HG02970 (cell line): ENCODE measurements around the gene PANX3.
"Not testable (repeated sequence)": the region's sequence is repeated elsewhere in the genome, so short reads cannot be mapped to it uniquely, and the experiment has no call there.

Source experiments
- ATAC-seq: cut with Tn5 transposase; IDR thresholded peaks from one replicate; pipeline ENCODE4 v1.9.1; 2021; ENCODE audit warnings: mild to moderate bottlenecking, moderate library complexity, moderate number of reproducible peaks; ENCODE audit not compliant: unreplicated experiment, low FRiP score

Gene PANX3, protein sequence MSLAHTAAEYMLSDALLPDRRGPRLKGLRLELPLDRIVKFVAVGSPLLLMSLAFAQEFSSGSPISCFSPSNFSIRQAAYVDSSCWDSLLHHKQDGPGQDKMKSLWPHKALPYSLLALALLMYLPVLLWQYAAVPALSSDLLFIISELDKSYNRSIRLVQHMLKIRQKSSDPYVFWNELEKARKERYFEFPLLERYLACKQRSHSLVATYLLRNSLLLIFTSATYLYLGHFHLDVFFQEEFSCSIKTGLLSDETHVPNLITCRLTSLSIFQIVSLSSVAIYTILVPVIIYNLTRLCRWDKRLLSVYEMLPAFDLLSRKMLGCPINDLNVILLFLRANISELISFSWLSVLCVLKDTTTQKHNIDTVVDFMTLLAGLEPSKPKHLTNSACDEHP

DNA sequence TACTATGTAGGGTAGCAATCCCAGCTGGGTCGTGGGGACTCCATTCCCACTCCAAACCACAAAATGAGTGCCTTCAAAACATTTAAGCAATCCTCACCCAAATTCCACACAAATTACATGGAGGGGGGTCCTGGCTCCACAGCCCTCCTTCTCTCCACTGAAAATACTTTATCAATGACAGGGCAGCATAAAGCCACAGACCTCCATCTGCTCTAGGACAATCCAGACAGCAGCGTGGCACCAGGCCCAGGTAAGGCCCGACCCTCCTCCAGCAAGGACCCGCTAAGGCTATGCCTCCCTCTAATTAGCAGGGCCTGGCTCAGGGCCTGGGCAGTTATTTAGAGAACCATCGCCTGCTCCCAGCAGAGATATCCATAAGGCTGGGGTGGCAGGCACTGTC, at the start of gene PANX3:
TSS of gene PANX3 (plus strand) at position 365 of the 400 bp plus-strand sequence. CDS start 129 bp downstream, outside the sequence.
- no peak for ATAC-seq

GRCh38 chr11:124569697-124570096, 41.5 kb upstream of the PANX3 start, which contains the start of gene OR8A1:
Gene OR8A1, plus strand, starts transcription at chr11:124569997. Its CDS starts 123 bp downstream, at chr11:124570120.
- no peak for ATAC-seq

DNA sequence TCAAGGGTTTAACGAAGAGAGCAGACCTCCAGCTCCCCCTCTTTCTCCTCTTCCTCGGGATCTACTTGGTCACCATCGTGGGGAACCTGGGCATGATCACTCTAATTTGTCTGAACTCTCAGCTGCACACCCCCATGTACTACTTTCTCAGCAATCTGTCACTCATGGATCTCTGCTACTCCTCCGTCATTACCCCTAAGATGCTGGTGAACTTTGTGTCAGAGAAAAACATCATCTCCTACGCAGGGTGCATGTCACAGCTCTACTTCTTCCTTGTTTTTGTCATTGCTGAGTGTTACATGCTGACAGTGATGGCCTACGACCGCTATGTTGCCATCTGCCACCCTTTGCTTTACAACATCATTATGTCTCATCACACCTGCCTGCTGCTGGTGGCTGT, 41.1 kb upstream of the PANX3 start:
- ATAC-seq, result no peak

- no peak for ATAC-seq
Measured at GRCh38 chr11:124577716-124578427, 33.4 kb upstream of the PANX3 start.

GRCh38 chr11:124578761-124579160, 32.5 kb upstream of the PANX3 start:
- no peak for ATAC-seq

GRCh38 chr11:124581817-124582216, 29.4 kb upstream of the PANX3 start:
- no peak for ATAC-seq

DNA sequence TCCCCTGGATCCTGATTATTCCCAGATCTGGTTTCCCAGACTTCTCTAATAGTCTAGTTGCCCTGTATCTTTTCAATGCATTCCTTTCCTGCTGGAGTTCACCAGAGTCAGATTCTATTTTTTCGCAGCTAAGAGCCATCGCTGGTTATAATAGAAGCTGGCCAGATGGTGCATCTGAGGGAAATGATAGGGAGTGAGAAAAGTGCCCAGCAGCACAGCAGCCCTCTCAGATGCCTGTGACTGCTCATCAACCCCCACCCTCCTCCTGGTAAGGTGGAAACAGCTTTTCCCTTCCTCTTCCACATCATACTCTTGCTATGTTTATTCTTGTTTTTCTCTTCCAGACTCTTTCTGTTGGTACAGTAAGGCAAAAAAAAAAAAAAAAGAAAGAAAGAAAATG, 28.7 kb upstream of the PANX3 start:
- no peak for ATAC-seq

- ATAC-seq, result no peak
Measured at GRCh38 chr11:124583781-124584180, 27.4 kb upstream of the PANX3 start.

DNA sequence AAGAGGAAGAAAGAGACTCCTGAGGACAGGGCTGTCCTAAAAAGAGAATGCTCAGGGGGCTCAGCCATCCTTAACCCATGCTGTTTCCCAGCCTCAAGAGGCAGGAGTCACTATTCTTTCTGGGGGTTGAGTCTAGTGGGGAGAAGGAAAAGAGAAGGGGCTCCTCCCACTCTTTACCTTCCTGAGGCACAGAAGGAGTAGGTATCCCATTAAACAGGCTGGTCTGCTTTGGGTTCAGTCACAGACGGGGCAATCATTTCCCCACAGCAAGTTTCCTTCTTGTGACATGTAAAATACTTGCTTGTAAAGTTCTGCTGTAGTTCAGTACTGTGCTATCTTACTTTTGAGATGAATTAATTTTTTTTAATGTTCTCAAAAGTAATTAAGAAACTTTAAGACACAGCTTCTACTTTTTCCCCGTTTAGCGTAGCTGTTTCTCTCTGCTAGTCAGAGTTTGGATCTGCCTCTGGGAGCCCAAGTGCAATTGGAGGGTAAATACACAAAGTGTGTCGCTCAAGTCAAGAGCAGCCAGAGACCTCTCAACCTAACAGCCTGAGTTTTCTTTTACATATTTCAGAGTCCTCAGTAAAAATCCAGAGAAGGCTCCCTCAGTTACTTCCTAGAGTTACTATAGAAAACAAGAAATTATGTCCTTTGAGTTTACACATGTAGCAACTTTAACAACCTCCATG, 26.4 kb upstream of the PANX3 start:
- ATAC-seq, result no peak

DNA sequence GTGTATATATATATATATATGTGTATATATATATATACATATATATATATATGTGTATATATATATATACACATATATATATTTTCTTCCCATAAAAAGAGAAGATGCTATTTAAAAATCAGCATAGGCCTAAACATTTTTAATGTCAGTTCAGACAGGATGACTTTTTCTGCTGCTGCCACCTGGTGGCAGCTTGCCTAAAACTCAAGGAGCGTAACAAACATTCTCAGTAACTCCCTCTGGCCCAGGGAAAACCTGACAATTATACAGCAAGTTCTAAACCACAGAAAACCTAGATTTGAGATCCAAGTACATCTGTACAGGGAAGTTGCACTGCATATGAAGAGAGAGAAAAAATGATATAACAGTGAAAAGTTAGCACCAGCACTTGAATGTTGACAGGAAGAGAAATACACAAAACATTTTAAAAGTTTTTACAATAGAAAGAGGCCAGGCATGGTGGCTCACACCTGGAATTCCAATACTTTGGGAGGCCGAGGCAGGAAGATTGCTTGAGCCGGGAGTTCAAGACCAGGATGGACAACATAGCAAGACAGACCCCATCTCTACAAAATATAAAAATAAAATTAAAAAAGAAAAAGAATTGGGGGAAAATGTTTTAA, 24.9 kb upstream of the PANX3 start:
- ATAC-seq, result peak; percentile 60

DNA sequence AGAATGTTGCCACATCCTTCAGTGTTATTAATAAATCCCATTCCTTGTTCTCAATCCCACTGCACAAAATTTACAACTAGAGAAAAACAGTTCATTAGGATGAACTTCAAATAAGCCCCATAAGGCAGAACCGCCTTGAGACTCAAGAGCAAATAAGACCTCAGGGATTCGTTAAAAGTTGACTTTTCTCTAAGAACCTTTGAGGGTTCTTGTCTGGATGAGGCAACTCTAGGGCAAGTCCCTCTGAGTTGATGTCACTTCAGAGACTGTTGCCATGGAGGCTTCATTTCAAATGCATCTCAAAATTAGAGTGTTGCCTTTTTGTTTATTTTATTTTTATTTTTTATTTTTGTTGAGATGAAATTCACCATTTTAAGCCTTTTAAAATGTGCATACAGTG, 19.8 kb upstream of the PANX3 start:
- ATAC-seq, result no peak

DNA sequence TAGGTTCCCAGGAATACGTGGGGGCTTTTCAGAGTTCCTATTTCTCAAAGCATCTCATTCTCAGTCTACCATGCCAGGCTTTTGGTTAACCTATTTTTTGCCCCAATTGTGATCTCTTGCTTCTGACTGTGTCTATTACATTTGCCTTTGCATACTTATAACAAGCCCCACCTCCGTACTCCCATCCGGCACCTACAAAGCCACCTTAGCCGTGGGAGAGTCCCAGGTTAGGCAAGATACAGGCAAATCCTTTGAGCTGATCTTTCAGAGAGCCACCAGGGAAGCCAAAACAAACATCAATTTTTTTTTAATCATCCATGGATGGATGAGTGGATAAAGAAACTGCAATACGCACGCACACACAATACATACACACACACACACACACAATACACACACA, 18.6 kb upstream of the PANX3 start:
- no peak for ATAC-seq

DNA sequence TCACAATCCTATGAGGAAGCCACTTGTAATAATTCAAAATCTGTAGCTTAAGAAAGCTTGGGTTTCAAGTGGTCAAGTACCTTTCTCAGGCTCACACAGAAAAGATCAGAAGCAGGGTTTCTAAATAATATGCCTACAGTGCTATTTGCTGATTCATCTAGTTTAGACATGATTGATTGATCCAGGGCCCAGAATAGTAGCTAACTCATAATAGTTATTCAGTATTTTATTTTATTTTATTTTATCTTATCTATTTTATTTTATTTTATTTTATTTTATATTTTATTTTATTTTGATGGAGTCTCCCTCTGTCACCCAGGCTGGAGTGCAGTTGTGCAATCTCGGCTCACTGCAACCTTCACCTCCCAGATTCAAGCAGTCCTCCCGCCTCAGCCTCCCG, 15.9 kb upstream of the PANX3 start:
- ATAC-seq, result no peak

GRCh38 chr11:124597626-124598025, 13.6 kb upstream of the PANX3 start:
- ATAC-seq, result no peak

DNA sequence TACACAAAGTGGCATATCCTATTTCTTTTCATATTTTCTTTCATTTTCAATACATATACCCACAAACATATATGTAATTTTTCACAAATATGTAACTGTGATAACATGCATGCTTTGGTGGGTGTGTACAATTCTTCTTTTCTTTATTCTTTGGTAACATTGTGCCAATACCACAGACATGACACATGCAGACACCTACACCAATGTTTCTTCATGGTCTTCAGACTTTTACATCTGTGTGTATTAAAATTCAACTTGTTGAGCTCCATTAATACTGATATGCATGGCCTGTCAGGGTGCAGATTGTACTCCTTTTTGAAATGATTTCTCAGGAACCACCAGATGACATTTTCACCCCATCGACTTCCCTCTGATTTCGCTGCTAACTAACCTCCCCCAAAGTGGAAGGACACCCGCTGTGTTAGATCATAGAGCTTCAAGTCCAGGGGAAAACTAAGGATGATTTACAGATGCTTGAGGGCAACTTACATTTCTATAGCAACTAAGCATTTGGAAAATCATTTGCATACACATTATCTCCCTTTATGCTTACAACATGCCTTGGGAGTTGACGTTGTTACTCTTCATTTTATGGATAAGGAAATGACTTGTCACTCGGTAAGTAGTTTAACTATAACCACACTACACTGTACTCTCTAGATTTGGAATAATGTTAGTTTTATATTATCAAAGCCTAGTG, 10.5 kb upstream of the PANX3 start:
- ATAC-seq, result no peak

DNA sequence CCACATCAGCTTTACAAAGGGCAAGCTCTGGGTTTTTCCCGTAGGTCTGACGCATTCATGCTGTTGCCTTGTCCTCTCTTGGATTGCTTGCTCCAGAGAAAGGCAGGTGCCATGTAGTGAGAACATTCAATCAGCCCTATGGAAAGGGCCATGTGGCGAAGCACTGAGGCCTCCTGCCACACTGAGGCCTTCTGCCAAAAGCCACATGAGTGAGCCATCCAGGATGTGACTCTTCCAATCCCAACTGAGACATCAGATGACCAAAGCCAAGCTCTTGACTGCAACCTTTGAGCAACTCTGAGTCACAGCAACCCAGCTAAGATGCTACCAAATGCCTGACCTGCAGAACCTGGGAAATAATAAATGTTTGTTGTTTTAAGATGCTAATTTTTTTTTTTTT, 9.0 kb upstream of the PANX3 start:
- ATAC-seq, result no peak

DNA sequence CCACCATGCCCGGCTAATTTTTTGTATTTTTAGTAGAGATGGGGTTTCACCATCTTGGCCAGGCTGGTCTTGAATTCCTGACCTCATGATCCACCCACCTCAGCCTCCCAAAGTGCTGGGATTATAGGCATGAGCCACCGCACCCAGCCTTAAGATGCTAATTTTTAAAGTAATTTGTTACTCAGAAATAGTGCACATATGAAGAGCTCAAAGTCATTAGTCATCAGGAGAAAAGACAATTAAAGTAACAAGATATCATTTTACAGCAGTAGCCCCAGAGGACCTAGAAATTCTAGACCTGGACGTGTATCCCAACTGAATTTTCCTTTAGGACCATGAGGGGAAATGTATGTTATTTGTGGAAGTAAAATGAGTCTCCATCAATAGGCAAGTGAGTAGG, 8.5 kb upstream of the PANX3 start:
- not testable (repeated sequence) for ATAC-seq

- no peak for ATAC-seq
Measured at GRCh38 chr11:124605719-124606118, 5.5 kb upstream of the PANX3 start.

DNA sequence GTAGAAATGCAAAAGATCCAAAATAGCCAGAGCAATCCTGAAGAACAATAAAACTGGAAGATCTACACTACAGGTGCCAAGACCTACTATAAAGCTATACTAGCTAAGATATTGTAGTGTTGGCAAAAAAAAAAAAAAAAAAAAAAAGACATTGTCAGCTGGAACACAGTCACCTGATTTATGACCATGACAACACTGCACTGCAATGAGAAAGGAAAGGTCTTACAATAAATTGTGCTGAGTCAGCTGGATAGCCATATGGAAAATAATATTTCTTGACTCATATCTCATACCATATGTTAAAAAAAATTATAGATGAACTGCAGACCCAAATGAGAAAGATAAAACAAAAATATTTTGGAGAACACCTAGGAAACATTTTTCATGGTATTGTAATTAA, 3.1 kb upstream of the PANX3 start:
- no peak for ATAC-seq

DNA sequence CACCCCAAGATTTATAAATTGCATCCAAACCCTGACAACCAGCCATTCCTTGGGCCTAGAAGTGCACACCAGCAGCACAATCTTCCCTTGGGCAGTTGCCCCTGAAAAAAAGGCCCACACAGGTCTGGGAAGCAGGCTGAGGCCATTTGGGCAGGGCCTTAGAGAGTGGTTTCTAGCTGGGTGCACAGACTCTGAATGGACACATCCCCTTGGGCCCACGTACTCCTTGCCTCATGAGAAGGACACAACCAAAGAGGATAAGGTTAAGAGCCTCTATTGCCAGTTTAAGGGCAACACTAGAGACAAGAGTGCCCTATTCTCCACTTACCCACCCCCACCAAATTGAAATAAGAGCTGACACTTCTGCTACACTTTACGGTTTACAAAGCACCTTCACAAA, 933 bp upstream of the PANX3 start:
- ATAC-seq, result no peak
